ENCODE results near the gene AMOT. TPM values are rescaled to one million over a fixed set of nuclear protein-coding genes. Genes with fewer than 3 reads are reported as not detected.

The AMOT gene, protein sequence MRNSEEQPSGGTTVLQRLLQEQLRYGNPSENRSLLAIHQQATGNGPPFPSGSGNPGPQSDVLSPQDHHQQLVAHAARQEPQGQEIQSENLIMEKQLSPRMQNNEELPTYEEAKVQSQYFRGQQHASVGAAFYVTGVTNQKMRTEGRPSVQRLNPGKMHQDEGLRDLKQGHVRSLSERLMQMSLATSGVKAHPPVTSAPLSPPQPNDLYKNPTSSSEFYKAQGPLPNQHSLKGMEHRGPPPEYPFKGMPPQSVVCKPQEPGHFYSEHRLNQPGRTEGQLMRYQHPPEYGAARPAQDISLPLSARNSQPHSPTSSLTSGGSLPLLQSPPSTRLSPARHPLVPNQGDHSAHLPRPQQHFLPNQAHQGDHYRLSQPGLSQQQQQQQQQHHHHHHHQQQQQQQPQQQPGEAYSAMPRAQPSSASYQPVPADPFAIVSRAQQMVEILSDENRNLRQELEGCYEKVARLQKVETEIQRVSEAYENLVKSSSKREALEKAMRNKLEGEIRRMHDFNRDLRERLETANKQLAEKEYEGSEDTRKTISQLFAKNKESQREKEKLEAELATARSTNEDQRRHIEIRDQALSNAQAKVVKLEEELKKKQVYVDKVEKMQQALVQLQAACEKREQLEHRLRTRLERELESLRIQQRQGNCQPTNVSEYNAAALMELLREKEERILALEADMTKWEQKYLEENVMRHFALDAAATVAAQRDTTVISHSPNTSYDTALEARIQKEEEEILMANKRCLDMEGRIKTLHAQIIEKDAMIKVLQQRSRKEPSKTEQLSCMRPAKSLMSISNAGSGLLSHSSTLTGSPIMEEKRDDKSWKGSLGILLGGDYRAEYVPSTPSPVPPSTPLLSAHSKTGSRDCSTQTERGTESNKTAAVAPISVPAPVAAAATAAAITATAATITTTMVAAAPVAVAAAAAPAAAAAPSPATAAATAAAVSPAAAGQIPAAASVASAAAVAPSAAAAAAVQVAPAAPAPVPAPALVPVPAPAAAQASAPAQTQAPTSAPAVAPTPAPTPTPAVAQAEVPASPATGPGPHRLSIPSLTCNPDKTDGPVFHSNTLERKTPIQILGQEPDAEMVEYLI
- 8.1 and 18.4 TPM in 2 replicates for total RNA-seq

DNA sequence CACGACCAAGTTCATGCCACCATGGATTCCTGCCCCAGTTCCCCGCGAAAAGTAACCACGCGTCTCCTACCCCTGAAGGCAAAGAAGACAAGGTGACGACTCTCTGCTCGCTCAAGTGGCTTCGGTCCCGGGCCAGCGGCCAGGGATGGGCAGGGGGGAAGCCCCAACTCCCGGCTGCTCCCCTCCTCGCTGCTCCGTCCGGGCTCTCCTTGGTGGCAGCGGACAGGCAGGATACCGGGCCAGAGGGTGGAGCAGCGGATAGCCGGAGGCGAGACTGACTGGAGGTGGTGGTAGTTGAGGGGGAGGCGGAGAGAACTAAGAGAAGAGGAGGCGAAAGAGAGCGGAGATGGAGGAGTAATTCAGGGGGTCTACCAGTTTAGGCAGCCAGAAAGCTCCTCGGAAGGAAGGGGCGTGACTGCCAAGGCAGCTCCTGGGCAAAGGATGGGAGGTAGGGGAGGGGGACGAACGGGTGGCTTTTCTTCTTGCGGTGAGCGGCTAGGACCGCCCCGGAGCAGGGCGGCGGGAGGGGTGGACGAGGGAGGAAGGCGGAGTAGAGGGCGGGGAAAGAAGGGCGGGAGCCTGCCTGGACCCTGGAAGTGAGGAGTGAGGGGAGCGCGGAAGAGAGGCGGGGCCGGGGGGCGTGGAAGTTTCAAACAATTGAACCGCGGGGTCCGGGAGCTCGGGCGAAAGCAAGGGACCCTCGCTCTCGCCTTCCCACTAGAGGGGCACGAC lies at the start of gene AMOT:
Gene AMOT, minus strand, starts transcription at position 450 of the 732 bp plus-strand sequence. CDS start 17,705 bp downstream, outside the sequence.

Other genes starting within 250 kb of the AMOT start
- not detected in 2 replicates for gene LHFPL1, start 160.9 kb downstream of the AMOT start, total RNA-seq

Measured in mesangial cell (primary cell).